Stimulated activated CD4-positive, alpha-beta T cell treated with anti-CD3 and anti-CD28 coated beads, TNF-alpha, amount 100 ng/mL, for 24 hours (primary cell): ENCODE results near the gene ATP2B1.

ENCODE experiments used
- DNase-seq, 3 experiments: peaks; one replicate each; pipeline ENCODE4 v3.0.0-alpha.2; 2020; ENCODE audit warnings: low read depth in 3 of 3

Gene ATP2B1

DNA sequence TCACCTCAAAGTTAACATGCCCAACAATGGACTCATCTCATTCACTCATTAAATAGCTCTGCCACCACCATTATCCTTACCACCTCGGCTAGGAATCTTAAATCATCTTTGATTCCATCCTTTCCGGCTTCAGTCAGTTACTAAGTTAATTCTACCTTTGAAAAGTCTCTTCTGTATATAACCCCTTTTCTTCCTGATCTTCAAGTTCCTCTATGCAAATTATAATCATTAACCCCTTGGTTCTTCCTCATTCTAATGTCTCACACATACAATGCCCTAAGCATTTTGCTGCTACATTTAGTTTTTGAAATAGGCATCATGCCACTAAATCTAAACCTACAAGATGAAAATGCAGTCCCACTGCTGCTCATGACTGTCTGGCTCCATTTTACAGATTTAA, 51.6 kb downstream of the ATP2B1 start:
- no peak for DNase-seq

DNA sequence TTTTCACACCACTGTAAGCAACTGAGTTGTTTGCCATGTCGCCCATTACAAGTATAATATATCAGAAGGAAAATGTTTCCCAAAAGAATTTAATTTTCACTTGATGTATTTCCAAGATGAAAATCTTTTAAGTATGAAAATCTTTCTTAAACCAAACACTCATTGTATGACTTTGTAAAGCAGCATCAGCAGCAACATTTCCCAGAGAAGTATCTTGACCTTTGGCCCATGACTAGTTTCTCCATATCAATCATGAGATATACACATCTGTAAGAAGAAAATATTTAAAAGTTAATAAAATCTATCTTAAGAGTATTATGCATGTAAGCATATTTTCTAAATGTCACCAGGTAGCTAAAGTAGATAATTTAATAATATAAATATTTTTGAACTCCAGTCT, 52.8 kb downstream of the ATP2B1 start:
- no peak for DNase-seq

DNA sequence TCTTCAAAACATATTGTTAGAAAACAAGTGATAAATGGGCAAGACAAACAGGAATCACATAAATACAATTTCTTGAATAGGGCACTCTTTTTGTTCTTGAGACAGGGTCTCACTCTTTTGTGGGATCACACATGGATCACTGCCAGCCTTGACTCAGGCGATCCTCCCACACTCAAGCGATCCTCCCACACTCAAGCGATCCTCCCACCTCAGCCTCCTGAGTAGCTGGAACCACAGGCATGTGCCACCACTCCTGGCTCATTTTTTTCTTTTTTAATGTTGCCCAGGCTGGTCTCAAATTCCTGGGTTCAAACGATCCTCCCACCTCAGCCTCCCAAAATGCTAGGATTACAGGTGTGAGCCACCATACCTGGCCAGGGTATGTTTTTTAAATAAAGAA, 57.4 kb downstream of the ATP2B1 start:
- no peak for DNase-seq

DNA sequence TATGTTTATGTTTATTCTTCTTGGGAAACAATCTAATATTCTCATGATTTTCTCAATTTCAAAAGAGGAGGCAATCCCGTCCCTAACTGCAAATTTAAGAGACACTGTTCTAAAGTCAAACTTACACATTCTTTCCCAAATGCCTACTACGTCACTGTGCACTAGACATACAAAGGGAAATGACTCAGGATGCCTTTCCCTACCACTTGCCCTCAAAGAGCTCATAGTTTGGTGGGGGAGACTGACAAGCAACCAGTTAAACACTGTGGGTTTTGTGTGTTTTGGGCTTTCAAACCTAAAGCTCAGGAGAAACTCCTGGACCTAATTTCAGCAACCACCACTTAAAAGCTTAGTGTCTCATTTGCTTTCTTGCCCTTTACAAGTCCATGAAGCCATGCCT, 58.4 kb downstream of the ATP2B1 start:
- DNase-seq = no peak

DNA sequence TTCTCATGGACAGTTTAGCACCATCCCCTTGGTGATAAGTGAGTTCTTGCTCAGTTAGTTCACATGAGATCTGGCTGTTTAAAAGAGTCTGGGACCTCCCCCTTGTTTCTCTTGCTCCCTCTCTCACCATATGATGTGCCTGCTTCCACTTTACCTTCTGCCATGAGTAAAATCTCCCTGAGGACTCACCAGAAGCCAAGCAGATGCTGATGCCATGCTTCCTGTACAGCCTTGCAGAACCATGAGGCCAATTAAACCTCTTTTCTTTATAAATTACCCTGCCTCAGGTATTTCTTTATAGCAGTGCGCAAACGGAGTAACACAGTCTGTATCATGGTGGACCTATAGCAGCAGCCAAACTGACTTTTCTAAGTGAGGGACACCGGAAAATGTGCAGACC, 58.8 kb downstream of the ATP2B1 start:
- no peak for DNase-seq

DNA sequence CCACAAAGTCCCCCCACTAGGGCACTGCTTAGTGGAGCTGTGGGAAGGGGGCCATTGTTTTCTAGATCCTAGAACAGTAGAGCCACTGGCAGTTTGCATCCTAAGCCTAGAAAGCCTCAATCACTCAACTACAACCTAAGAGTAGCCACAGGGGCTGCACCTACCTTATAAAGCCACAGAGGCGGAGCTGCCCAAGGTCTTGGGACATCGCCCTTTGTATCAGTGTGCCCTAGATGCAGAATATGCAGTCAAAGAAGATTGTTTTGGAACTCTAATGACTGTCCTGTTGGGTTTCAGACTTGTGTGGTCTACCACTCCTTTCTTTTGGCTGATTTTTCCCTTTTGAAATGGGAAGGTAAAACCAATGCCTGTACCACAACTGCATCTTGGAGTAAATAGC, 59.5 kb downstream of the ATP2B1 start:
- no peak for DNase-seq

DNA sequence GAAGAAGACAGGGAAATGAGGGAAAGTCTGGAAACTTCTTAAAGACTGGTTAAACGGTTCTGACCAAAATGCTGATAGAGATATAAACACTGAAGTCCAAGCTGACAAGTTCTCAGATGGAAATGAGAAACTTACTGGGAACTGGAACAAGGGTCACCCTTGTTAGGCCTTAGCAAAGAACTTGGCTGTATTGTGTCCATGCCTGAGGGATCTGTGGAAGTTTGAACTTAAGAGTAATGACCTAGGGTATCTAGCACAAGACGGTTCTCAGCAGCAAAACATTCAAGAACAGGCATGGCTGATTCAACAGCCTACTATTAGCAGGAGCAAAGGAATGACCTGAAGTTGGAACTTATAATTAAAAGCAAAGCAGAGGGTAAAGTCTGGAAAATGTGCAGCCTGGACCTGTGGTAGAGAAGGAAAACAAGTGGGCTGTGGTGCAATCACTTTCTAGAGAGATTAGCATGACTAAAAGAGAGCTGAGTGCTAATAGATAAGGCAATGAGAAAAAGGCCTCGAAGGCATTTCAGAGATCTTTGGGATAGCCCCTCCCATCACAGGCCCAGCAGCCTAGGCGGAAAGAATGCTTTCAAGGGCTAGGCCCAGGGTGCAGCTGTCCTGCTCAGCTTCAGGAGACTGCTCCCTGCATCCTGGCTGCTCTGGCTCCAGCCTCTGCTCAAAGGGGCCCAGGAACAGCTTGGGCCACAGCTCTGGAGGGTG, 60.3 kb downstream of the ATP2B1 start:
- DNase-seq = no peak

DNA sequence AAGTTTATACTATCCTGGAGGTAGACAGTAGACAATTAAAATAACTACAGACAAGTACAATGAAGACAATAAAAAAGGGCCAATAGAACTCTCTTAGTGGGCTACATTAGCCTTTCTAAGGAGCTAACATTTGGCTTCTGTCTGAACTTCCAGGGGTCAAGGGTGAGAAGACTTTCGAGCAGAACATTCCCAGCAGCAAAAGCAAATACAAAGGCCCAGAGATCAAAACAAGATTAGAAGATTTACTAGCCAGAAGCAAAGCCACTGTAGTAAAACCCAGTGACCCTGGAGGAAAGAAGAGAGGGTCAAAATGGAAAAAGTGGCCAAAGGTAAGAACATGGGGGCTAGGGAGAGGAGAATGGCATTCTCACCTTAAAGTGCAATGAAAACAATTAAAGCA, 63.2 kb downstream of the ATP2B1 start:
- DNase-seq = no peak

DNA sequence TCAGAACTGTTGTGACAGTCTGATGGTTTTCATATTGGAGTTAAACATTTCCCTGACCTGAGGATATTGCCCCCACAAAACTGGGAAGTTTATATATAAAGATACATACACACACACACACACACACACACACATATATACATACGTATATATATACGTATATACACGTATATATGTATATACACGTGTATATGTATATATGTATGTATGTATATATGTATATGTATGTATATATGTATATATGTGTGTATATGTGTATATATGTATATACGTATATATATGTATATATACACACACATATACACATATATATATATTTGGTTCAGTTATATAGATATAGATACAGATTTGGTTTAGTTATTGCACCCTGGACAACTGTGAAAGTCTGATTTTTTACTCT, 65.7 kb downstream of the ATP2B1 start:
- no peak for DNase-seq

DNA sequence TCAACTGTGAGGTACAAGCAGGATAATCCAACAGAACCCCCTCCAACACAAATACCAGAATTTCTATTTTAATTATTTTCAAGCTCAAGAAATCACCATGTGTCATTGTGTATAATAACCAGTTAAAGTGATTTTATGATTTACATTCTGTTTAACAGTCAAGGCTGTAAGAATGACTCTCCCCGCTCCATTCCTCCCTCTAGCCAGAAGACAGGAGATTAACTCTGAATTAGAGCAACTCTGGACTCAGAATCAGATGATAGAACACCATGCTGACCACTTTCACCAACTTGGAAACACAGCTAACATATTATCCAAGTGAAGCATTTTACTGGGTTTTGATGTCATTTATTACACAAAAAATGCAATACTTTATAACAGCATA, 71.9 kb downstream of the ATP2B1 start:
- DNase-seq = no peak

DNA sequence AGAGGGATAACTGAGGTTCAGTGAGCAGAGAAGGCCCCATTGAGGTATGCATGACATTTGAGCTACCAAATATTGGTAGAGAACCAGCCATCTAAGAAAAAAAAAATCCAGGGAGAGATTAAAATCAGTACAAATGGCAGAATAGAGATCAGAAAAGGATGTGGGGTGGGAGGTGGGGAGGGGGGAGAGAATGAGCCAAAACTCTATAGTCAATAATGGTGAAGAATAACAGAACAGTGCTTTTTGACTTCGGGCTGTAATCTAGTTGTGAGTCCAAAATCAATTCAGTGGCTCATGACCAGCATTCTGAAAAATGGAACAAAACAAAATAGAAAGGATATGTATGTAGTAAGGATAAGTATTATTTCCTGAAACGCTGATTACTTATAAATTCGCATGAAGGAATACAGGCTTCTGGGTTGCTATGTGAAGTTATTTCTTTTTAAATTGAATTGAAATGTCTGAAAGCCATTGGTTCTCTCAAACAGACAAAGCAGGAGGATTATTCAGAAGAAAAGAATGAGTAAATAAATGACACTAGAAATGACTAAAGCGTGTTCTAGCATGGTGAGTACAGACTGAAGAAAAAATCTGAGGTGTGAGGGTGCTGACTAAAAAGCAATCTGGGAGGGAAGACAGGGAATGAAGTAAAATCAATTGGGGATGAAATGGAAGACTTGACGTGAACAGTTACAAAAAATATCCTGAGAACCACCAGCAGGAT, 72.4 kb downstream of the ATP2B1 start:
- no peak for DNase-seq

DNA sequence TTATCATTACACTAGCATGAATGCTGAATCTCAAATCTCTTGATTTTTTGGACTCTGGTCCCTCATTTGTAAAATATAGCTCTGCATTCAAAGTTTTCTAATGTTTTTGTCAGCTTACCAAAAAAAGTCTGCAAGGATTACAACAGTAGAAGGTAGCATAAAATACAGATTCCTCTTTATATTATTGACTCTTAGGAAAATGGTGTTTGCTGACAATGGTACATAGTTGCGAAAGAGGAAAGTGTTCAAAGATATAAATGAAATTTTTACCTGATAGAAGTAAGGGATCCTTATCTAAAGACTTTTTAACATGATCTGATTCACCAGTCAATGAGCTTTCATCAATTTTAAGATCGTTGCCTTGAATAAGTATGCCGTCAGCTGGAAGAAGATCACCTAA, 74.1 kb downstream of the ATP2B1 start:
- DNase-seq = no peak

DNA sequence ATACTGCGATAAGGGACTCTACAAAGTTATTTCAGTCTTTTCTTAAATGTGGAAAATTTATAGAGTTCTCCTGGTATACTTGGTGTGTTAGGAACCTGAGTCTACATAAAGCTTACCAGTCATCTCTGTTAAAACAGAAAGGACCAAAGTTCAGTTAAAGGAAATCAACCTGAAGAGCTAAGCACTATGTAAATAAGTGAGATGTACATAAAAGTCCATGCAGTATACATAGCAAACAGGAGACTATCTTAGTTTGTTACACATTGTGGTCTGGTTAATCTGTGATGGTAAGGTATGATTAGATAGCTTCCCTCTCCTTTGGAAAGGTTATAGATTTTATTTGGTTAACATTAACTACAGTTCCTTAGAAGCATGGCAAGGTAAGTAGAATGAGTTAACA, 75.9 kb downstream of the ATP2B1 start:
- no peak for DNase-seq

DNA sequence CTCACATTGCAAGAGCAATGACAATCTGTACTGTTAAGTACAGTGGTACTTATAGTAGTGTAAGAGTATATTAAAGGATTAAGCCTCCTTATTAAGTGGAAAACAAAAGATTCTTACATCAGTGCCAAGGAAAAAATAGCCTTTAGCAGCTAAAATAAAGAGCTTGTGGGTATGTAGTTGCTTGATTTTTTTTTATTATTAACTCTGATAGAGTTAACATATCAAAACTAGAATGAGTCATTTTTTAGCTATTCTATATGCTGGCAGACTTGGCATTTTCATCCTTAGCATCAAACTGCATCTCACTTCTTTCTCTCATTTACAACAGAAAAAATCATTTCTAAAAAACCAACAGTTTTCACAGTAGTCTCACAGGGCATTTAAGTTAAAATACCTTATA, 86.5 kb downstream of the ATP2B1 start:
- no peak for DNase-seq

DNA sequence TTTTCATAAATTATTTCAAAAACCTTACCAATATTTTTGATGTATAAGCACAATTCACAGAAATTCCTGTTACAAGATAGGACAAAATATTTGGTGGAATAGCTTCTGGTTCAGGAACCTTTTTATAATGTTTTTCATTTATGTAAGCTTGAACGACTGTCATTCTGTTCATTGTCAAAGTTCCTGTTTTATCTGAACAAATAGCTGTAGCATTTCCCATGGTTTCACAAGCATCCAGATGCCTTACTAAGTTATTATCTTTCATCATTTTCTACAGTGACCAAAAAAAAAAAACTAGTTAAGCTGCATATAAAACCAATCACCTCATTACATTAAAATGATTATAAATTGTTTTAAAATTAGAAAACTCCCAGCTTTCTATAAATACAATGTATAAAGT, 87.1 kb downstream of the ATP2B1 start:
- DNase-seq = no peak

DNA sequence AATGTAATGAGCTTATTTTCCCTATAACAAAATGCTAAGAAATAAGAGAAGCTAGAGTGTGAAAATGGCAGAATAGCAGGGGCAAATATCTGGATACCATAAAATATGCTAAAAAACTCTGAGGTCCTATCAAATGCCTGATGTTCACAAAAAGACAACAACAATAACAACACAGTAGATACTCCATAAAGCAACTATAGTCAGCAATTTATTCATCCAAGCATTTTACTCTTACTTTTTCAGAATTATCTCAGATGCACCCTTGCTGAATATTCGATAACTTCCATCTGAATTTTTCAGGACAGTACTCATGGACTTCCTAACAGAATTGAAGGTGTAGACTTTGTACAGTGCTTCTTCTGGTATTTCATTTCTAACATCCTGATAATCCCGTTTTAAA, 88.9 kb downstream of the ATP2B1 start:
- no peak for DNase-seq

DNA sequence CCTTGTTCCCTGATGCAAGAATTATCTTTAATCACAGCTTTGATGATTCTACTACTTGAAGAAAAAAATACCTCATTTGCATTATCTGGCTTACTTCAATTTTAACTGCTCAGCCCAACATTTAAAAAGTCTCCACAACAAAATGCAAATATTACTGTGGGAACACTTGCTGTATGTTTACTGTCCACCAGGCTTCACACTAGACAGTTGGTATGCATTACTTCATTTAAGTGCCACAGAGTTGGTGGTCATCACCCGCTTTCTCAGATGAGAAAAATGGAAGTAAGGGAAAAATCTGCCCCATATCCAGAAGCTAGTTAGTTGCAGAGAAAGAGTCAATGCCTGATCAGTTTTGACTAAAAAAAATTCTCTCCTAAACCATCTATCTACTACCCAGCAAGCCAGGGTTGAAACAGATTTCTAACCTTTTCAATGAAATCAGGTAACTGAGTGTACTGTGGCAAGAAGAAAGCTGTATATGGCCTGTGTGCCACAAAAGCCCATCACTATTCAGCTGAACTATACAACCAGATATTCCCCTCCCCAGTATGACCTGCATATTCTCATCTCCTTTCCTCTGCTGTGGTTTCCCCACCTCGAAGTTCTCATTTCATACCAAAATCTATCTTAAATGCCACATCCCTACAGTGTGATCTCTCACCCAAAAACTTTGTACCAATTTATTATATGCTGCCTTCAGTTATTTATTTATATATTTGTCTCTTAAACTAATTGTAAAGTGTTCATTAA, 90.3 kb downstream of the ATP2B1 start:
- DNase-seq = no peak

DNA sequence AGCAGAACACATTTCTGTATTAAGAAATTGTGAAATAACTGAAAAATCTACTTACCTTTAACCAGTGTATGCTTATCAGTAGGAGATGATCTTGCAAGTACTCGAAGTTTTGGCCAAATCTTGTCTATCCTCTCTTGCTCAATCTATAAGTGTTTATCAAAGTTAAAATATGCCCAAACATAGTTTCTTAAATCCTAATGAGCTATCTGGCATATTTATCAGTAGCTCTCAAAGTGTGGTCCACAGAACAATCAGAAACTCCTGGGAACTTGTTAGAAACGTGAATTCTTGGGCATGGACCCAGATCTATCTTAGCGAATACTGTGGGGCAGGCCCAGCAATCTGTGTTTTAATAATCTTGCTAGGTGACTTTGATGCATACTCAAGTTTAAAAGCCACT, 98.3 kb downstream of the ATP2B1 start:
- no peak for DNase-seq

DNA sequence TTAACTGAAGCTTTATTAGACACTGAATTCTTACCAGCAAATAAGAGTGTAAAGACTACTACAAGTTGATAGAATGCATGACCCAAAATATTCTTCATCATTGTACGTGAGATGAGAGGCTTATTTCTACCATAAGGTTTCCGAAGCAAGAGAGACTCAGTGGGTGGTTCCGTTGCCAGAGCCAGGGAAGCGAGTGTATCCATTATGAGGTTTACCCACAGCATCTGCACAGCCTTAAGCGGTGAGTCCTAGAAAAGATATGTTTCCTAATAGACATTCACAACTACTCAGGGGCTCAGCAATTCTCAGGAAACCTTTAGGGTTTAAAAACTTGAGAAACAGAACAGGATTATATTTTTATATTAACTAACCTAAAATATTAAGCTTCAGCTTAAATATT, 105.0 kb downstream of the ATP2B1 start:
- no peak for DNase-seq

DNA sequence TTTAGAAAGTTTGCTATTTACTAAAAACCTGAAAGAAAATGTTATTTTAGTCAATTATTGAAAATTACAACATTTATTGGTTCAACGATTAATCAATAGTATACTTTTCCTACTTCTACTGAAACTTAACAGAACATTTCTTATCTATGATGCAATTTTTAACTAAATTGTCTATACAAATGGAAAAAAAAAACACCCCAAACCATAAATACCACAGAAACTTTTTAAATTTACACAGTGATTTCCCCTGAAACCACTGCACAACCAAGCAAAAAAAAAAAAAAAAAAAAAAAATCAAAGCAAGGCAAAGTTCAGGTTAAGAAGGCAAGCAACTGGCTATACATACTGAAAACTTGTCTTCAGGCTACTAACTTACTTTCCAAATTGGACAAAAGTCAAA, 110.9 kb downstream of the ATP2B1 start:
- DNase-seq = no peak

DNA sequence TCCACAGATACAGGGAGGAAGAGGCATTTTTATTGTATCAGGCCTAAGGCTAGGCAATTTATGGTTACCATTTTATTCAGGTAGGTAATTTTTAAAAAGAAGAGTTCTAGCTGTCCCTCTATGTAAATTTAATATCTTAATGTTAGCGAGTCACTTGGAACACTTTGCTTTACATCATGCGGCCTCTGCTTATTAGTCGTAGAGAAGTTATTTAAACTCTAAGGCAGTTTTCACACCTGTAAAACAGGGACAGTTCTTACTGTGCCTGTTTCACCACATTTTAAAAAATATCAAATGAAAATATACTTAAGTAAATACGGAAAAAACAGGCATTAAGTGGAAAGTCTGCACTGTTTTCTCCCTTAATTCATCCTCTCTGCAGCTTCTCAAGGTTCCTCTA, 111.4 kb downstream of the ATP2B1 start:
- no peak for DNase-seq

DNA sequence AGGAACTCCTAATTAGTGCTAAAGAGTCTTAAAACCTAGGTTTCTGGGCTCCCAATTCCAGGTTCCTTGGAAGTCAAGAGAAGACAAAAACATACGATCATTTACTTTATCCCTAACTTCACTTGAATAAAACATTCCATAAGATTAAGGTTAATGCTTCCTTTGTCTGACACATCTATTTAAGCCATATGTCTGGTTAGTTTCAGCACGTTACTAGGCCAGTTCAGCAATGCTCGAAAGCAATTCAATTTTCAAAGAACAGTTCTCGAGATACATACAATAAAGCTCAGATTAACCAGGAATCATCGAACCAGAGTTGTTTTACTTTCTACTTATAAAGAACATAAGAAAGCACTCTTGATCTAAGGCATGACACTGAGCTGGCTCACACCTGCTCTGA, 114.8 kb downstream of the ATP2B1 start:
- DNase-seq = no peak

DNA sequence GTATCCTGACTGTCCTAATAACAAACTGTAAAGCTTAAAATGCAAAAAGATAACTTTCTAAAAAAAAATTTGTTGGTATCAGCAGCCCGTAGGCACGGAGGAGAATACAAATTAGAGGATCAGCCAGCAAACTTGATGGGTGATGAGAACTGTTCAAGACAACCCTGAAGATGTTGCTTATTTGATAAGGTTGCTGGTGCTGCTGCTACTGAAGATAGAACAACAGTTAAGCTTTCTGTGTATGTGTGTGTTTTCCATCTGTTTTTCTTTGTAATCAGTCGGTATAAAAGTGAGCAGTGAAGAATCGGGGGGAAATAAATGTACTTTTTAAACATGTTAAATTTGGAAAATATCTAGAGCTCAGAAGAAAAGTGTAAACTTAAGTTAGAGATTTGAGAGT, 115.4 kb downstream of the ATP2B1 start:
- DNase-seq = no peak
